ENCODE measurements around the gene MMP21. TPM values are rescaled to one million over a fixed set of nuclear protein-coding genes. Genes with fewer than 3 reads are reported as not detected.
A peak's percentile ranks its signal among the peaks of the same experiment; 100 is the strongest.

Gene MMP21
- total and polyA plus RNA-seq, 4 experiments from 2014 or later = 0.61 to 0.79 TPM; not detected in 2

GRCh38 chr10:125721035-125721434 is 54.6 kb downstream of the MMP21 start:
- Histone ChIP-seq H3K36me3 (ENCODE audit: insufficient read depth, low read length) (peaks cover 42% of the 10 kb centered on the region), H3K4me1 (ENCODE audit: insufficient read depth, low read length) (peaks cover 26% of the 10 kb centered on the region), H3K4me3 (ENCODE audit: low read length in 2 of 2) (no peak overlapping the region), H3K9me3 (ENCODE audit: control insufficient read depth in 1 of 2, low read length in 2 of 2) (no peaks in the 10 kb centered on the region), H3K27me3 (ENCODE audit: insufficient read depth, low read length) (no peaks in the 10 kb centered on the region), H3K27ac (ENCODE audit: low read depth, low read length) (no peak overlapping the region)
- Mint-ChIP-seq H3K36me3 (peaks cover 35 to 56% of the 10 kb centered on the region in 2 donors), H3K27me3 (no peaks in the 10 kb centered on the region), H3K9me3 (peaks cover 0 to 6% (median 0%) of the 10 kb centered on the region in 8 donors), H3K27ac (peak overlapping the region in 3 of 7 donors; percentile 66 to 95 (median 87)), H3K4me1 (peaks cover 14 to 44% (median 31%) of the 10 kb centered on the region in 4 donors), H3K4me3 (peak overlapping the region; percentile 58 to 99 (median 68))
- CTCF ChIA-PET (ENCODE audit: partially characterized antibody) = no interaction called here
- POLR2A ChIA-PET (ENCODE audit: partially characterized antibody) = no interaction called here
- DNase-seq = no peak
- intact Hi-C loops (cut with micrococcal nuclease) = no loop called here

- Mint-ChIP-seq H3K36me3 (peaks cover 26 to 47% of the 10 kb centered on the region in 2 donors), H3K9me3 (peaks cover 0 to 10% (median 2%) of the 10 kb centered on the region in 8 donors), H3K4me1 (peaks cover 14 to 44% (median 30%) of the 10 kb centered on the region in 4 donors), H3K4me3 (peak overlapping the region; percentile 94 to 100 (median 99)), H3K27ac (peak overlapping the region; percentile 95 to 99 (median 98)), H3K27me3 (no peaks in the 10 kb centered on the region)
- Histone ChIP-seq H3K4me1 (ENCODE audit: insufficient read depth, low read length) (peaks cover 26% of the 10 kb centered on the region), H3K27me3 (ENCODE audit: insufficient read depth, low read length) (no peaks in the 10 kb centered on the region), H3K27ac (ENCODE audit: low read depth, low read length) (peak overlapping the region; percentile 90), H3K4me3 (ENCODE audit: low read length in 2 of 2) (peak overlapping the region; percentile 77 to 94), H3K9me3 (ENCODE audit: control insufficient read depth in 1 of 2, low read length in 2 of 2) (no peaks in the 10 kb centered on the region), H3K36me3 (ENCODE audit: insufficient read depth, low read length) (peaks cover 34% of the 10 kb centered on the region)
- no peak for DNase-seq
- intact Hi-C loops (cut with micrococcal nuclease) = no loop called here
- ChIA-PET CTCF (ENCODE audit: partially characterized antibody) (no interaction called here), POLR2A (ENCODE audit: partially characterized antibody) (interaction anchor here (1.0 to 1.5 kb wide), 2 partner anchors 9 to 103 kb away, joined by 3 to 19 read pairs; partner anchors contain the start of genes BCCIP and UROS)
These were observed 55.6 kb downstream of the MMP21 start for GRCh38 chr10:125720002-125720382.

GRCh38 chr10:125719173-125720001 is 56.2 kb downstream of the MMP21 start, which contains the start of gene EDRF1:
TSS of gene EDRF1 (plus strand) at chr10:125719709. CDS start at chr10:125719808, 99 bp downstream.
- ChIA-PET POLR2A (ENCODE audit: partially characterized antibody) (interaction anchor here (1.0 to 1.5 kb wide), 3 partner anchors 10 to 104 kb away, joined by 3 to 19 read pairs (median 3); partner anchors contain the start of genes BCCIP and UROS), CTCF (ENCODE audit: partially characterized antibody) (no interaction called here)
- H3K4me1 Mint-ChIP-seq = peaks cover 14 to 44% (median 28%) of the 10 kb centered on the region in 4 donors
- peak; percentile 99 to 100 (median 99) for DNase-seq
- peaks cover 0 to 10% (median 3%) of the 10 kb centered on the region in 8 donors for H3K9me3 Mint-ChIP-seq
- peak within 1 kb of the TSS; percentile 86 to 94 for H3K4me3 ChIP-seq (ENCODE audit: low read length in 2 of 2)
- H3K36me3 Mint-ChIP-seq = peaks cover 20 to 41% of the 10 kb centered on the region in 2 donors
- H3K27me3 ChIP-seq (ENCODE audit: insufficient read depth, low read length) = no peaks in the 10 kb centered on the region
- H3K9me3 ChIP-seq (ENCODE audit: control insufficient read depth in 1 of 2, low read length in 2 of 2) = no peaks in the 10 kb centered on the region
- H3K36me3 ChIP-seq (ENCODE audit: insufficient read depth, low read length) = peaks cover 28% of the 10 kb centered on the region
- peak within 1 kb of the TSS; percentile 94 to 100 (median 99) for H3K4me3 Mint-ChIP-seq
- peak within 1 kb of the TSS; percentile 95 to 99 (median 98) for H3K27ac Mint-ChIP-seq
- no peaks in the 10 kb centered on the region for H3K27me3 Mint-ChIP-seq
- peak within 1 kb of the TSS; percentile 90 for H3K27ac ChIP-seq (ENCODE audit: low read depth, low read length)
- intact Hi-C loops (cut with micrococcal nuclease) = loop anchor here (1.0 kb wide), 1 partner anchor 104 kb away; the partner anchor contains the start of genes BCCIP and UROS
- peaks cover 26% of the 10 kb centered on the region for H3K4me1 ChIP-seq (ENCODE audit: insufficient read depth, low read length)

Small RNA genes within 50 kb of the gene (microRNA-seq; reads per million reads assigned to microRNA genes)
- gene MIR4484 (ENCODE audit: borderline microRNAs expressed, borderline number of aligned reads, borderline replicate concordance) = not detected

Other genes with a start within 250 kb of the MMP21 start
- gene TEX36, start 92.7 kb downstream of the MMP21 start, total RNA-seq = not detected
- not detected for gene TEX36, start 92.7 kb downstream of the MMP21 start, polyA plus RNA-seq
- gene EDRF1, start 56.1 kb downstream of the MMP21 start, total RNA-seq = 10 to 100 TPM; 56.3 to 57.8 TPM
- 10 to 100 TPM in 1 of 2 donors, 1 to 10 TPM in 1; 9.8 to 11.4 TPM for gene EDRF1, start 56.1 kb downstream of the MMP21 start, polyA plus RNA-seq
- gene UROS, start 47.4 kb upstream of the MMP21 start, total RNA-seq = 10 to 100 TPM; 38.8 to 41.3 TPM
- gene UROS, start 47.4 kb upstream of the MMP21 start, polyA plus RNA-seq = 10 to 100 TPM; 55.8 to 69.8 TPM
- 10 to 100 TPM; 35.4 to 40.7 TPM for gene BCCIP, start 47.7 kb upstream of the MMP21 start, total RNA-seq
- gene BCCIP, start 47.7 kb upstream of the MMP21 start, polyA plus RNA-seq = 100 to 1,000 TPM in 1 of 2 donors, 10 to 100 TPM in 1; 80.4 to 108 TPM
- 1 to 10 TPM; 7.1 to 8.0 TPM for gene DHX32, start 105.5 kb upstream of the MMP21 start, total RNA-seq
- gene DHX32, start 105.5 kb upstream of the MMP21 start, polyA plus RNA-seq = 10 to 100 TPM in 1 of 2 donors, 1 to 10 TPM in 1; 9.8 to 13.3 TPM
- under 1 TPM; 0.72 to 0.99 TPM for gene FANK1, start 120.7 kb upstream of the MMP21 start, total RNA-seq
- gene FANK1, start 120.7 kb upstream of the MMP21 start, polyA plus RNA-seq = not detected

Measured in CD4-positive, alpha-beta memory T cell (primary cell).